K562 (cell line): ENCODE measurements around the gene PHLDA3.

Experiments used
- ARID2 ChIP-seq: fragments of 450-650 bp; IDR thresholded peaks from 2 replicates; pipeline ENCODE4 v1.6.1; 2017; ENCODE audit warnings: antibody characterized with exemption, mild to moderate bottlenecking
- ATF4 ChIP-seq: fragments of 450-650 bp; formaldehyde crosslinking; IDR thresholded peaks from 2 replicates; pipeline ENCODE4 v1.4.0; 2022; ENCODE audit warnings: mild to moderate bottlenecking, moderate library complexity
- CREB1 ChIP-seq, 2 experiments: sonication (generic) in 1 of 2; formaldehyde crosslinking in 1 of 2; IDR thresholded peaks; 2 replicates each; pipeline versions ENCODE4 v1.6.1 to v1.8.0; 2012 to 2022; ENCODE audit warnings: inconsistent platforms in 1 of 2, mild to moderate bottlenecking in 1 of 2, missing genetic modification reagents in 1 of 2, moderate library complexity in 1 of 2
- EP300 ChIP-seq: IDR thresholded peaks from 2 replicates; pipeline ENCODE4 v1.6.1; 2012; ENCODE audit warnings: low read length, improper control_type of control experiment
- GTF2F1 ChIP-seq: IDR thresholded peaks from 2 replicates; pipeline ENCODE4 v1.6.1; 2011; ENCODE audit warnings: low read depth, low read length, improper control_type of control experiment
- MXI1 ChIP-seq: IDR thresholded peaks from 2 replicates; pipeline ENCODE4 v1.6.1; 2011; ENCODE audit warnings: low read depth, mild to moderate bottlenecking, improper control_type of control experiment, low read length
- PHF21A ChIP-seq: fragments of 450-650 bp; IDR thresholded peaks from 2 replicates; pipeline ENCODE4 v1.6.1; 2017; ENCODE audit warnings: low read depth, borderline replicate concordance
- ZFP30 ChIP-seq: fragments of 250-450 bp; sonication (Bioruptor Pico); IDR thresholded peaks from 2 replicates; pipeline ENCODE4 v1.8.0; 2022; ENCODE audit warnings: moderate library complexity, mild to moderate bottlenecking, inconsistent platforms, borderline replicate concordance
- ZNF609 ChIP-seq: sonication (generic); formaldehyde crosslinking; IDR thresholded peaks from 2 replicates; pipeline ENCODE4 v1.8.1; 2023; ENCODE audit warnings: missing genetic modification reagents, mild to moderate bottlenecking, borderline replicate concordance
- TF ChIP-seq, protein P1 (sequence below), 3 experiments: IDR thresholded peaks in 2 of 3; conservative IDR thresholded peaks in 1 of 3; 2 replicates each; pipeline ENCODE4 v1.5.1; 2011 to 2012; ENCODE audit warnings: low read length in 3 of 3, mild to moderate bottlenecking in 3 of 3, control low read depth in 2 of 3, improper control_type of control experiment in 1 of 3, inconsistent platforms in 1 of 3, low read depth in 1 of 3, mixed read lengths in 1 of 3, moderate library complexity in 1 of 3; ENCODE audit not compliant: insufficient read depth in 2 of 3
- TF ChIP-seq, protein P2 (sequence below): sonication (generic); formaldehyde crosslinking; IDR thresholded peaks from 2 replicates; pipeline ENCODE4 v1.4.0; 2020; ENCODE audit warnings: mild to moderate bottlenecking, missing genetic modification reagents

DNA sequence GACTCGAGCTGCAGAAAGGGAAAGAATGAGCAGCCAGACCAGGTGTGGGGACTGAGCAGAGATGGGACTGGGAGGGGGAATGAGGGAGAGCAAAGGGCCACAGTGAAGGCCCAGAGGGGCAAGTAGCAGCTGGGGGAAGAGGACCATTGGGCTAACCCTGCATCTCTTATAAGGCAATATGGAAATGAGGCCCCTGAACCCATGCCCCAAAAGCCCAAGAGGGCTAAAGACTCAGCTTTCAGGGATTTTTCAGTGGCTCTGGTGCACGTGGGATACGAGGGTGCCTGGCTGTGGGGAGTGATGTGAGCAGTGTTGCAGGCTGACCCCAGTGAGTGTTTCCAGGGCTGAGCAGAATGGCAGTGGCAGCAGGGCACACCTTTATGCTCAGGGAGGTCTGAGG is 47.0 kb downstream of the PHLDA3 start:
- TF ChIP-seq, protein P1, sequence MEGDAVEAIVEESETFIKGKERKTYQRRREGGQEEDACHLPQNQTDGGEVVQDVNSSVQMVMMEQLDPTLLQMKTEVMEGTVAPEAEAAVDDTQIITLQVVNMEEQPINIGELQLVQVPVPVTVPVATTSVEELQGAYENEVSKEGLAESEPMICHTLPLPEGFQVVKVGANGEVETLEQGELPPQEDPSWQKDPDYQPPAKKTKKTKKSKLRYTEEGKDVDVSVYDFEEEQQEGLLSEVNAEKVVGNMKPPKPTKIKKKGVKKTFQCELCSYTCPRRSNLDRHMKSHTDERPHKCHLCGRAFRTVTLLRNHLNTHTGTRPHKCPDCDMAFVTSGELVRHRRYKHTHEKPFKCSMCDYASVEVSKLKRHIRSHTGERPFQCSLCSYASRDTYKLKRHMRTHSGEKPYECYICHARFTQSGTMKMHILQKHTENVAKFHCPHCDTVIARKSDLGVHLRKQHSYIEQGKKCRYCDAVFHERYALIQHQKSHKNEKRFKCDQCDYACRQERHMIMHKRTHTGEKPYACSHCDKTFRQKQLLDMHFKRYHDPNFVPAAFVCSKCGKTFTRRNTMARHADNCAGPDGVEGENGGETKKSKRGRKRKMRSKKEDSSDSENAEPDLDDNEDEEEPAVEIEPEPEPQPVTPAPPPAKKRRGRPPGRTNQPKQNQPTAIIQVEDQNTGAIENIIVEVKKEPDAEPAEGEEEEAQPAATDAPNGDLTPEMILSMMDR (IDR thresholded peaks at IDR 0.05 in 2 of 3, conservative IDR thresholded peaks at IDR 0.05 in 1 of 3; ENCODE audit: insufficient read depth in 2 of 3, low read depth in 1 of 3, low read length in 3 of 3): no peak
- TF ChIP-seq CREB1 (IDR thresholded peaks at IDR 0.05) (no peak), CREB1 (CRISPR knock-in tag; IDR thresholded peaks at IDR 0.05) (no peak), MXI1 (no peak), ZNF609 (CRISPR knock-in tag) (no peak), EP300 (no peak), PHF21A (no peak), ATF4 (CRISPR knock-in tag) (no peak), GTF2F1 (no peak), ZFP30 (CRISPR knock-in tag) (no peak), ARID2 (no peak)
- TF ChIP-seq, protein P2, sequence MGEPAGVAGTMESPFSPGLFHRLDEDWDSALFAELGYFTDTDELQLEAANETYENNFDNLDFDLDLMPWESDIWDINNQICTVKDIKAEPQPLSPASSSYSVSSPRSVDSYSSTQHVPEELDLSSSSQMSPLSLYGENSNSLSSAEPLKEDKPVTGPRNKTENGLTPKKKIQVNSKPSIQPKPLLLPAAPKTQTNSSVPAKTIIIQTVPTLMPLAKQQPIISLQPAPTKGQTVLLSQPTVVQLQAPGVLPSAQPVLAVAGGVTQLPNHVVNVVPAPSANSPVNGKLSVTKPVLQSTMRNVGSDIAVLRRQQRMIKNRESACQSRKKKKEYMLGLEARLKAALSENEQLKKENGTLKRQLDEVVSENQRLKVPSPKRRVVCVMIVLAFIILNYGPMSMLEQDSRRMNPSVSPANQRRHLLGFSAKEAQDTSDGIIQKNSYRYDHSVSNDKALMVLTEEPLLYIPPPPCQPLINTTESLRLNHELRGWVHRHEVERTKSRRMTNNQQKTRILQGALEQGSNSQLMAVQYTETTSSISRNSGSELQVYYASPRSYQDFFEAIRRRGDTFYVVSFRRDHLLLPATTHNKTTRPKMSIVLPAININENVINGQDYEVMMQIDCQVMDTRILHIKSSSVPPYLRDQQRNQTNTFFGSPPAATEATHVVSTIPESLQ (CRISPR knock-in tag): no peak
